Pons (tissue), 1 donor: Measurements from ENCODE around the gene LRCH1.

Experiments used
- DNase-seq: peaks from one replicate; pipeline ENCODE4 v3.0.0-alpha.2; 2016; ENCODE audit warnings: low spot score

Gene LRCH1

DNA sequence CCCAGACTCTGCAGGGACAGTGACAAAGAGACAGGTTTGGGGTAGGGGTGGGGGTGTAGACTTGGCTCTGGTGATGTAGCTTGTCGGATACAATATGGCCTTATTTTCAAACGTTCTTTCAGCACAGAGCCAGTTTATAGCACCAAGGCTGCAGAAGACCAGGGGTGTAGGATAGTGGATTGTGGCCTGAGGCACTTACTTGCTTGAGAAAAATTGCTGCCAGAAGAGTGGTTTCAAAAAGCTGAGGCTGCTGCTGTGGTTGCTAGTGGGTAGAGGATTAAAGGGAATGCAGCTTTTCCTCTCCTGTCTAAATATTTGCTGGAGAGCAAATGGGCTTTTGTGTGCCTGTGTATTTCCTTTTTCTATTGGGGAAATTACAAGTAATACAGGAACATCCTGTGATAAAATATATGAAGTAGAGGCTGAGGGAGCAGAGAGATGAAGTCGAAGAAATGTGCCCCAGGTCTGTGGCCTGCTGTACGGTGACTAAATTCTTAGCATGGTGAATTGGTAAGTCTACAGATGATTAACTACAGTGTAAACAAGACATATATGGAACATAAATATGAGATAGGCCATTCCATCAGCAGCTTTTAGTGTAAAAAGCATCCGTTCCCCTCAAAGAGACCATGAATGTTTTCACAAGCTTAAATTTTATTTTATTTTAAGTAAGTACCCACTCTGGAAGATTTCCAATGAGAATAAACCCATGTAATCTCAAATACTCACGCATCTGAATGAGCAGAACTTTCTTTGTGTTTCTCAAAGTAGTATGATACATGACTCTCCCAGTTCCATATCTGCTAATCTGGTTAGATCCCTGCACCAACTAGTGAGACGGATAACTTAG is 112.9 kb downstream of the LRCH1 start:
- no peak for DNase-seq

DNA sequence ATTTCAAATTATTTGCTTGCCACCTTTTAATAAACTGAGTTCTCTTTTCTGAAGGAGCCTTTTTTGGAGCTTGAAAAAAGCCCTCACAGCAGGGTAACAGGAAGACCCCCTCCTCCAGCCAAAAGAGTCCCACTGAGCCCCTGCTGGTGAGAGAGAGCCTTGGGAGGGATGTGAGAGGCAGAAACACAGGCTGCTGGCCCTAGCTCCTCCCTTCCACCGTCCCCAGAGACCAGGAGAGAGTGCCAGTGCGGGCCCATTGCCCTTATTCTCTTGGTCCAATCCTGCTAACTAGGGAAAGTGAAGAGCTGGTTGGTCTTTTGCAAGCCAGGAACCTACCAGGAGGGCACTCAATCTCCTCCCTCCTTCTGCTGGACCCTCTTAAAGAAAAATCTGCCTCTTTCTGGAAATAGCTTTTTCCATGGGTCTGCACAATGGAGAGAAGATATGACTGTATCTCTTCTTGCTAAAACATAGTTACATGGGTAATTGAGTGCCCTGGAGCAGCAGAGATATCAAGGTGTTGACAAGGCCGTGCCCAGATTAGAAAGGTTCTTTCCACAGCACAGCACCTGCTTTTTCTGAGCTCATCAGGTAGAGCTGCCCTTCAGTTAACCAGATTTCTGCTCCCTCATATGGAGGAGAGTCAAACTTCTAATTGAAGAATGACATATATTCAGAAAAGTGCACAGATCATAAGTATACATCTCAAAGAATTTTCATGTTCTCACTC is 113.9 kb downstream of the LRCH1 start:
- DNase-seq = no peak

DNA sequence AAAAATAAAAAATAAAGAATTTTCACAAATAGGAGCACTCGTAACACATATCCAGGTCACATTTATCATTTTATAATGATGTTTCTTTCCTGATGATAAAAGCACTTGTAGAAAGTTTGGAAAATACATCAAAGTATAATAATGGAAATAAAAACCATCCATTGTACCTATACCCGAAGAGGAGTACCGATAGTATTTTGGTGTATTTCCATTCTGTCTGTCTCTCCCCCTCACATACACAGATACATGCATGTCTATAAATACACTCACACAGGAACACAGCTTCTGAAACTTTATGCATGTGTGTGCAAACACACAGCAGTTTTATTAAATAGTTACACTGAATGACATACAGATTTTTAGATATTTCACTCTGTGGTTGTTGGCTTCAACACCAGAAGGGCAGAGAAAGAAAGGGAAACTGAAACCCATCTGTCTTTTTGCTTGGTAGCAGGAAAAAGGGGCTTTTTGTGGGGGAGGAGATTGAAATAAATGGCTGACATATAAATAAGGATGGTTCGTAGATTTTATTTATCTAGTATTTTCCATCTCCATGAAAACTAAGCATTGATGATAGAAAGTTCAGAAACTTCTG is 114.8 kb downstream of the LRCH1 start:
- DNase-seq = no peak

DNA sequence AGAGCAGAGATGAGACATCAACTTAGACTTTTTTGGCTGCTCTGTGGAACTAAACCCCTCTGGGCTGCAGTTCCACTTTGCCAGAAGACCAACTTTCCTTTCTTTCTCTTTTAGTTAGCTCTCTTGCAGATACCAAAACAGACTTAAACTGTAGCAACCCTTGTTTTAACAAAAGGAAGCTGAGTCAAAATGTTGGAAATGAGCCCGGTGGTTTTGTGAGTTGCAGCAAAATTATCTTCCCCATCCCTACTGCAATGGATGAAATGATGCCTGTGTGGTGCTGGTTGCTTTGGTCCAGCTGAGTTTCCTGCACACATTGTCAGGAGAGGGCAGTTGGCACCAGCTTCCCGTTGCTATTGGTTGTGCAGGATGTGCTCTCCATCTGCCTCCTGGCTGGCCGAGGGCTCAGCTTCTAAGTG is 115.3 kb downstream of the LRCH1 start:
- DNase-seq = peak; percentile 62

DNA sequence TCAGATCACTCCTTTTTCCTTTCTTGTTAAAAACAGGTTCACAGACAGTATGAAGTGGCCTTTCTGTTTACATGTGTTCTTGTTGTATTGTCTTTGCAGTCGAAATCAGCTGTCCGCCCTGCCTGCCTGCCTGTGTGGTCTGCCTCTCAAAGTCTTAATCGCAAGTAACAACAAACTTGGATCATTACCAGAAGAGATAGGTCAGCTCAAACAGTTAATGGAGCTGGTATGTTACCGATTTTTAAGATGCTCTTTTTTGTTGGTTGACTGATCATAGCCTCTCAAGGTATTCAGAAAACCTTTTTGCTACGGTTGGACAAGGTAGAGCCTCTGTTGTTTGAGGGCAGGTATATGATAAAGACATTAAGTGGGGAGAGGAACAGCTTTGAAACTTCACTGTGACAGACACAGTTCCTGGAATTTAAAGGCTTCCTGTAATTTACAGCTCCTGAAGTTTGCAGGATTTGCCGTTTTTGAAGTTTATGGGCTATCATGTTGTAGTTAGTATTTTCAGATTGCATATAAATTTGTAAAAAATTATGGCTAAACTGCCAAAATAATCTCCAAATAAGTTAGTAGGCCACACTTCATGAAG is 116.1 kb downstream of the LRCH1 start:
- DNase-seq = no peak

DNA sequence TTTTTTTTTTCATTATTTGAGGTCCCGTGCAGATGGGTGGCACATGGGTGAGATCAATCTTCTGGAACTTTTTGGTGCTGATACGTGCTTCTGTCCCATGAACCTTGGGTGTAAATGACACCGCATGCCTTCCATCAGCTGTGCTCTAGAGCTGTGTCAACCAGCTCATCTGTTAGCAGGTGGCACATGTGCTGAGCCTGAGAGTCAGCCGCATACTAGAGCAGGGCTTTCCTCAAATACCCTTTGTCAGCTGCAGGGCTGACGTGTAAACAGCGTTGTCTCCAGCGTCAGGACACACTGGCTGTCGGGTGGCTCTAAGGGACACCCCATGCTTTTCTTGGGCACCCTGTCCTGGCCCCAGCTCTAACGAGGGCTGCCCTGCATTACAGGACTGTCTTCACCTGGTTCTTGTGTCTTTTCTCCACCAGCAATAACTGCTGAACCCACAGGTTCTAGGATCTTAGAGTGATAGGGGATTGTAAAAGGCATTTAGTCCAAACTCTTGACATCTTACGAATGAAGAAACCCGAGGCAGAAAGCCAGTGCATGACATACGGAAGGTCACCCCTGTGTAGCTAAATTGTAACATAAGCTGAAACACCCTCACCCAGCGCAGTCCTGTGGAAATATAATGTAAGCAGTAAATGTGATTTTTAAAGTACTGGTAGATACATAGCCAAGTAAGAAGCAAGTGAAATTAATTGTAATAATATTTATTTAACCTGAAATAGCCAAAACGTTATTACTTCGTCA is 119.5 kb downstream of the LRCH1 start:
- no peak for DNase-seq

DNA sequence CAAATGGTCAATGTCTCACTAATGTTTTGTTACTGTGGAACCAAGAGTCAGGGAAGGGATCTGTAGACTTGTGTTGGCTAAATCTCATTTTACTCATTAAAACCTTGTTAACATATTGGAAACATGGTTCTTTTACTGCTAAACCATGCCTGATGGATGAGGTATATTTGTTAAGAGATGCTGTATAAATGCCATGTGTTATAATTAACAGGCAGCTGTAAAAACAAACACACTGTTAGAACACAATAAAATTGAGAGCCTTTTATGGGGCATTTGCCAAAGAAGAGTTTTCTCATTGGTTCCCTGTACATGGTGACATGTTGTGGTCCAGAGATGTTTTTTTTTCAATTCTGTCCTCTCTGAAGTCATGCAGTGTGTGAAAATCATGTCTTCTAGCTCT is 122.0 kb downstream of the LRCH1 start:
- no peak for DNase-seq

DNA sequence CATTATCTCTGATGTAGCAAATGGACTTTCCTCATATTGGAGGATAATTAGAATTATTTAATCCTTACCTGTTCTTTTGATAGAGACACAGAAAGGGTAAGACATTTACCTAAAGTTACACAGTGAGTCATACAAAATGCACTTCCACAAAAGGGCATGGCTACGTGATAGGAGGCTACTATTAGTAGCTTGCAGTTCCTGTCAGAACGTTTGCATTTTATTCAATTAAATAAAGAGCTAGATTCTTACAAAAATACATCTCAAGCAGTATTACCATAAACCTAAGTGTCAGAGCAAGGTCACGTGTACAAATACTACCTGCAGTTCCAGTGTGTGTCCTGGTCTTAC is 123.4 kb downstream of the LRCH1 start:
- DNase-seq = no peak

DNA sequence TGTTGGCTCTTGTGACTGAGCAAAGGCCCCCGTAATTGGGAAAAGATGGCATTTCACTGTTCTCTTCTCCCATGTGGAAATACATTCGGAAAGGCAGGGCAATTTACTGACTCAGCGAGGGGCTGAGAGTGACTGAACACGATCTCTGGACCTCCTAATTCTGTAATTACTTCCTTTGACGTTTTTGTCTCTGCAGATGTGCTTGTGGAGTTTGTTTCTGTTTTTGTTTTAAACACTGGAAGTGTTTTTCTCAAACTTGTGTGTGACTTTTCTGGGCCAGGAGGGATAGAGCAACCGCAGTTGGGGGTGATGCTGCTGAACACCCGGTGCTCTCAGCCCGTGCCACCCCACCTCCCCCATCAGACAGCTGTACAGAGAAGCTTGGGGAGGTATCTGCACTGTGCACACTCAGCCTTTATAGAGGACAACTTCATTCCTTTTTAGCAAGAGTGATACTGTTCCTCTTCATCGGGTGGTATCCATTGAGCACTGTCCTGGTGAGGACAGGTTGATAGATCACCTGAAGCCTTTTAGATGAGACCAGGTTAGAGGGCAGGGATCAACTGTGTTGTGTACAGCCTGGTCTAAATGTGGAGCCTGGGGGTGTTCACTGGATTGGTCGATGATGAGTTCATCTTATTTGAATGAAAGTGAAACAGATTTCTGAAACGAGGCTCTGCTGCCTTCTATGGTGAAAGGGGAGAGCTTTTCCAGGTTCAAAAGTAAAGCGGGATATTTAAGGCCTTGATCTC is 126.6 kb downstream of the LRCH1 start:
- DNase-seq = peak; percentile 42

DNA sequence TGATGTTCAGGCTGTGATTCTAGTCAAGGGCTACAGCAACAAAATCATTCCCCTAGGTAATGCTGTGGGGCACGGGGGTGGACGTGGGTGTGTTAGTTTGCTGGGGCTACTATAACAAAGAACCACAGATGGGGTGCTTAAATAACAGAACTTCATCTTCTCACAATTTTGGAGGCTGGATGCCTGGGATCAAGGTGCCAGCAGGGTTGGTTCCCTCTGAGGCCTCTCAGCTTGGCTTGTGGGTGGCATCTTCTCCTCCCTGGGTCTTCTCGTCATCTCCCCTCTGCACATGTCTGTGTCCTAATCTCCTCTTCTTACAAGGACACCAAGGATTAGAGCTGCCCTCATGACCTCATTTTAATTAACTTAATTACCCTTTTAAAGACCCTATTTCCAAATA is 129.0 kb downstream of the LRCH1 start:
- DNase-seq = no peak

DNA sequence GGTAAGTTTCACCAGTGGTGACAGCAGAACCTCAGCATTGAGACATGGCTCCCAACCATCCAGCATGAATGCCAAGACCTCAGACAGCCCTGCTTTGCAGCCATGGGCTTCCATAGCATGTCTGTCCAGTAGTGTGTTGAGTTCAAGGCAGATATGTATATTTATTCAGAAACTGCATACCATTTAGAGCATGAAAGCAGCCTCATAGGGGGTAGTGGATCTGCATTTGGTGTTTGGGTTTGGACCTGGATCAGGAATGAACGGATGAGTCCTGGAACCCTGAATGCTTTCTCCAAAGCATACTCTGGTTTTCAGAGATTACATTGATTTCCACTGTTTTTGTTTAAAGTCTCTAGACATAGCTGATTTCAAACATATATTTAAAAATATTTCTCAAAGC is 129.7 kb downstream of the LRCH1 start:
- DNase-seq = no peak

DNA sequence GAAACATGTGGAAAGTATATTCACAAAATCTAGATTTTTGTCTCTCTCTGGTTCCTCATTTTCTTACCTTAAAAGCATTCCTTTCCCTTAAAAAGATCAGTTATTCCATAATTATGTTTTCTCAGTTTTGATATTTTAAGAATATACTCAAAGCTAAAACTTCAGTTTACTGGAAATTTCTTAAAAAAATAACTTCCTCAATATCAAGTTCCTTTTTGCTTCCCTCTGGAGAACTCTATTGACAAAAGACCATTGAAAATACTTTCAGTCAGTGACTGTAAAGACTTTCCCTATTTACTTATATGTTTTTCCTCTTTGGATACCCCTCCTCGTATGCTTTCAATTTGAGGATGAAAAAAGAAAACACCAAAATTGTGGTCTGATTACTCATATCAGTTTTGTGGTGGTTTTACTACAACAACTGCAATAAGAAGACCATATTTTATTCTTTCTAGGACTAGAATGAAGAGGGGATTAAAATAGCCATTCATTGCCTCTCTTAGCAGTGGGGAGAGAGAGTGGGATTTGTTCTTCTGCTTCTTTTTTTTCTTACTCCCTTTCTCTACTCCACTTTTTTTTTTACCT is 130.8 kb downstream of the LRCH1 start:
- no peak for DNase-seq

DNA sequence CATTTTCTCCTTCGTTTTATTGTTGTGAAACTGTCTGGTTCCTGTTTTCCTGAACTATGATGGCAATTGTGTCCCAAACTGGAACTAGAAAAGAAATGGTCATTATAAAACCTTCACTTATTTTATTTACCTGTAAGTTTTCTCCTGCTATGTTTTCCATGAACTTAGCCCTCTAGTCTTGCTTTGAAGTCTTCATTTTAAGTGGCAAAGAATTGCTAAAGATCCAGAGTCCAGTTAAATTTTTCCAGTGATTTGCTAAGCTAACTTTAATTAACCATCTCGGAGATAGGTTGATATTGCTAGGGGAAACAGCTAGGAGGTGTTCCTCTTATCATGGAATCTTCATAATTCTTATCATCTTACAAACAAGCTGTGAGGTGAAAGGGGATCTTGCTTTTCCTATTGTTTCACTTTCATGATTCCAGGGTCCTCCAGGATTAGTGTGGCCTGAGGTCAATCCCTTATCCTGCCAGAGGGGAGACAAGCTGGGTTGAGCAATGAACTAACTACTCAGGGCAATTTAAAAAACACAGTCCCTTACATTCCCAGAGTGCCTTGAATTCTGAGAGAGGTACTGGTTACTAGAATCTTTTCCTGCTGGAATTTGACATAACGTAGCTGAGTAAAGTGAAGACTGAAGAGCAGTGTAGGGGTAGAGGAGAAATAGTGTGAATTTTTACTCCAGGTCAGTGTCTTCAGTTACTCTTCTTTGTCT is 131.5 kb downstream of the LRCH1 start:
- DNase-seq = no peak

DNA sequence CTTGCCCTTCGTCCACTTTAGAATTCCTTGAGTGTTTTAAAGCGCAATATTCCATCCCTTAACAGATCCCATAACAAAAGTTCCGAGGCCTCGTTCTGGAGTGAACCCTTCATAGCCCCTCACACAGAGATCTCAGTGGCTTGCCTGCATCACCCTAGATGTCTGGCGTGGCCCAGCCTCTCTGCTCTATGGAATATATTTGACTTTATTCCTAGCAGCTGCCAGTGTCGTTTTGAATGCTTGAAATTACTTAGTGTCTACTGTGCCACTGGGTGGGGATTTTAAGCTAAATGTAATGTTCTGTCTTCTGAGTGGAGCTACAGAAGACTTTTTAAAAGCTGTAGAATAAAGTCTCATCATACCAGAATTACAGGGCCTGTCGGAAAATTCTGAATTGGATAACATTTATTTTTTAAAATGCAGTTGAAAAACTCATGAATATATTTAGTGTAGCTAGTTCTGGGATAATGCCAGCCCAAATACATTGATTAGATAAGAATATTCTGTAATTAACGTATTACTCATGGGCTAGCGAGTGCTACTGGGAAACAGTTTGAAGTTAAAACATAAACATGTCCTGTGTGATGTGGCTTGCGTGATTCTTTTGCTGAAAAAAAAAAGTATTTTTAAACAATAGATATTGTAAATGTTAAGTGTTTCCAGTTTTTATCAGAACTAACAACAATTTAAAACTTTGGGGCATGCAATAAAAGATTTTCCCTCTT is 132.2 kb downstream of the LRCH1 start:
- DNase-seq = no peak

DNA sequence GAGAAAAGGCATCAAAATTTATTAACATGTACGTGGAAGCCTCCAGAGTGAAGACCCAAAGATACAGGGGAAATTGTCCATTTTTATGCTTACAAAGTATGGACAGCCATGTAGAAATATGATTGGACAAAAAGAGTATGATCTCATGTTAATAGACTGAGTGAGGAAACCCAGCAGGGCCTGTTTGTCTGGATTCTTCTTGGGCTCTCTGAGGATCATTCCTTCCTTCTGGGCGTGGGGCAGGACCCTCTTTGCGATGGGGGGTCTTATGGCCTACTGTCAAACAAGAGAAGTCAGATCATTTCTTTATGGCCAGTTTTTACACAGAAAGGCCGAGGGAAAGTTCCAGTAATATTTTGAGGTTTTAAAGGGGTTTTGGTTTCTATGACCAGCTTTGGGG is 133.2 kb downstream of the LRCH1 start:
- no peak for DNase-seq

DNA sequence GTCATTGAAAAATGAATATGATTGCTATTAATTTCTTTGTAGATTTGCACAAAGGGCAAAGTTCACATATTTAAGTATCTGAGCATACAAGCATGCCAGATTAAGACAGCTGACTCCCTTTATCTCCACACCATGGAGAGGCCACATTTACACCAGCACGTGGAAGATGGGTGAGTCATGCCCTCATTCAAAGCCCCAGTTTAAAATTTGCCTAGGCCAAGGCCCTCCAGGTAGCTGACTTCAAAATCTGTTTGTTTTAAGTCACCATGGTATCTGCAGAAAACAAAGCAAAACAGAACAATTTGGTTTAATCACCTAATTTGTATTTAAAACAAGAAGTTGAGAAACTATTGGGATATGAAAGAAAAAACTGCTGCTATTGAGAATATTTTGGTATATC is 134.8 kb downstream of the LRCH1 start:
- no peak for DNase-seq

DNA sequence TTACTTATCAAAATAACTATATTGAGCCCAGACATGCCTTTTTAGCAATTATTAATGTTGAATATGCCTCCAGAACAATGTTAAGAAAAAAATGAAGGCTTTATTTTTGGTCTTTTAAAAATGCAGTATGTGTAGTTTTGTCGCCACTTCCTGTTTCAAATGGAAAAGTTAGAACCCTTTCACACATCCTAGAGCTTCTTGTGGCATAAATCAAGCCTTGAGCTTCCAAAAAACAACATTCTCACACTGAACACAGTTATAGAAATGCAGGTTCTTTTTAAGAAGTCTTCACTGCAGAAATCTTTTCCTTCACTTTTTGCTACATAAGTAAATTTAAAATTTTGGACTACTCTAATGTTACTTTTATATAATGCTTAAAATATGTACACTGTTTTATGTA is 135.3 kb downstream of the LRCH1 start:
- no peak for DNase-seq

DNA sequence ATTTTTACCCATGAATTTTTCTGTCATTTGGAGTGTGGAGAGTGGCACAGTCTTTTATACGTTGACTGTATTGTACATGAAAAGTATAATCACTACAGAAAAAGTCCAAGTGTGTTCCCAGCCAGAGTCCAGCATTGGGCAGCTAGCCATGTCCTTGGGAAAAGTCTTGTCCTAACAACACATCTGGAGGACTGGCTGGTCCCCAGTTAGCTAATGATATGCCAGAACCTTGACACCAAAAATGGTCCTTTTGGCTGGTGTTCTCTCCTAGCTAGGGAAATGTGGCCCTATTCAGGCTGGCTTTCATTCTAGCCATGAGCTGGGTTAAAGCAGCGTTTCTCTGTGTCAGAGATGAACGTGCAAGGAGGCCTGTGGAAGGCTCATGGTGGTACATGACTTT is 145.0 kb downstream of the LRCH1 start:
- no peak for DNase-seq

DNA sequence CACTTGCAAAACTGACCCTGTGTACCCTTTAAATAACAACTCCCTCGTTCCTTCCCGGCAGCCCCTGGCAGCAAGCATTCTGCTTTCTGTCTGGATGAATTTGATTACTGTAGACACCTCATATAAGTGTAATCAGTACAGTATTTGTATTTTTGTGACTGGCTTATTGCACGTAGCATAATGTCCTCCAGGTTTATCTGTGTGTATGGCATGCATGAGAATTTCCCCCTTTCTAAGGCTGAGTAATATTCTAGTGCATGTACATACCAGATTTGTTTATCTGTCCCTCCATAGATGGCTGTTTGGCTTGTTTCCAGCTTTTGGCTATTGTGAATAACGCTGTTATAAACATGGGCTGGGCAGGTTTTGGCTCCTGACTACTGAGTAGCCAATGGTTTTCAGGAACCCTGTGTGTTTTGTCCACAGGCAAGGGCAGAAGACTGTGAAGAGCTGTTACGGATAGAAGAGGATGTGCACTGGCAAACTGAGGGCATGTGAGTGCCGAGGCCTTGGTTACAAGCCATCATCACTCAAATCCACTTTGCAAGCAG is 146.0 kb downstream of the LRCH1 start:
- no peak for DNase-seq
